ENCODE data around the gene ACBD6. TPM values are rescaled to one million over a fixed set of nuclear protein-coding genes. Genes with fewer than 3 reads are reported as not detected.

Gene ACBD6
- total RNA-seq, 2 experiments from 2014 or later: 45.6 to 46.8 TPM

DNA sequence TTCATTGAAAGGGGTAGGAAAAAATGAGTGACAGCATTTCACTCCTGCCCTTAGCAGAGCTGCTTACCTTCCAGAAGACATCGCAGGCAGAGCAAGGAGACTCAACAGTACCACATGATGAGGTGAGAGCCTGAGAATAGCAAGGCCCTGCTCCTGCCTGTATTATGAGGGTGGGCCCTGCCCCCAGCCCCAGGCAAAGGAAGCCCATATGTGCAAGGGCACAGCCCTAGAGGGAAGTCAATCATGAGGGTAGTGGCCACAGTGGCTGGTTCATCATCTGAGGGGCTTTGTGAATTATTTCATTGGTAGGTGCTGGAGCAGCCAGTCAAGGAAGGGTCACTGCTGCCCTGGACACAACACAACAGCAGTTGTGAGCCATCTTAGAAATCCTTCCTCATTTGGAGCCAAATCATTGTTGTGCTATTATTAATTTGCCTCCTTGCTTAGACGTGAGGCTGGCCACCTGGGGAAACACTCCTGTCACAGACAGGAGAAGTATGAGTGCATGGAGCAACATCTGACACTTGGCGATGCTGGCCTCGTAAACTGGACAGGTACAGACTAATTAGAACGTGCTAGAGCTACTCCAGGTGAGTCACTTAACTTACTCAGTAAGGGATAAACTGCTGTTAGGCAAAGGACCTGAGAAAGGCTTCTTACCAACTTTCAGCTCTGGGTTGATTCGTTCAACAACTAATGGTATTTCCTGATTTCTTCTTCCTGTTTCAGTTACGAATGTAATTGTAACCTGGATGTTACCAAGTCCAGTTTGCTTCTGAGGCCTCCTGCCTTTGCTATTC, 22.7 kb upstream of the ACBD6 start:
- intact Hi-C loops (cut with DNase I, micrococcal nuclease): no loop called here
- CTCF ChIA-PET: interaction anchor here (0.7 to 6.9 kb wide), 4 partner anchors 8 to 338 kb away, joined by 3 to 37 read pairs (median 6); no protein-coding TSS in a partner anchor
- no peak overlapping the region for H3K27ac Mint-ChIP-seq

DNA sequence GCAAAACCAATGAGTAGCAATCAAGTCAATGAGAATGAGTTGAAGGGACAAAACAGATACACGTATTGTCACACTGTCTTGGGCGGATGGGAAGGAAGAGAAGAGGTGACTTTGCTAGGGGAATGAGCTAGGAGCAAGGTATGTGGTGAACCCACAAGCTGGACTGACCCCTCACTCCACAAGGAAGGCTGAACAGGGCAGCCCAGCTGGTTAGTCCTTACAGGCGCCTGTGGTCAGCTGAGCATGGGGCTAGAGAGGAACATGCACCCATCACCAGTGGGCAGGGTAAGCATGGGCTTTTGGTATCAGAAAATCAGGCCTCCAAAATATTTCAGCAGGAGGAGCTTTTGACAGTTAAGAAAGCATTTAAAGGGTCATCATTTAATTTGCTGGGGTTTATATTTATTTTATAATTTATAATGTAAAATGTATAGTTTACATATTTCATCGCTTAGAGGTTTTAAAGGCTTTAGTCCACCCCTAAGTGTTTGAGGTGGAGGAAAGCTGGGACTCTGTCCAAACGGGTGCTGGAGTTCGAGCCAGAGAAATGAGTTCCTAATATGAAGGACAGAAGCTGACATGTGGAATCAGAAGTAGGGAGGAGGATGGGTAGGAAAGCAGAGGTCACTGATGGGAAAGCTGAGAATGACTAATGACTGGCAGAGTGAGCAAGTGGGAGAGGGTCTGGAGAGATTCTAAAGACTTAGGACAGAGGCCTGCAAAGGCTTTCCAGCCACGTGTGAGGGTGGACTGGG, 22.0 kb upstream of the ACBD6 start:
- no peaks in the 10 kb centered on the region for H3K36me3 Mint-ChIP-seq (ENCODE audit: low read depth)
- ATAC-seq: no peak
- H3K4me3 Mint-ChIP-seq: no peak overlapping the region
- no peak overlapping the region for H3K27ac Mint-ChIP-seq
- intact Hi-C loops (cut with DNase I, micrococcal nuclease): no loop called here
- ChIA-PET POLR2A (no interaction called here), CTCF (interaction anchor here (0.6 to 6.9 kb wide), 4 partner anchors 8 to 339 kb away, joined by 3 to 37 read pairs (median 6); no protein-coding TSS in a partner anchor)
- H3K9me3 Mint-ChIP-seq (ENCODE audit: low read depth): no peaks in the 10 kb centered on the region
- no peak for DNase-seq
- peaks cover 4% of the 10 kb centered on the region for H3K27me3 Mint-ChIP-seq
- H3K4me1 Mint-ChIP-seq: peaks cover 2% of the 10 kb centered on the region

More for the DNA sequence above, 22.7 kb upstream of the ACBD6 start:
- Mint-ChIP-seq H3K9me3 (ENCODE audit: low read depth) (no peaks in the 10 kb centered on the region), H3K4me3 (no peak overlapping the region), H3K4me1 (peaks cover 2% of the 10 kb centered on the region), H3K27me3 (peaks cover 4% of the 10 kb centered on the region), H3K36me3 (ENCODE audit: low read depth) (no peaks in the 10 kb centered on the region)
- POLR2A ChIA-PET: no interaction called here
- DNase-seq: no peak
- ATAC-seq: no peak

DNA sequence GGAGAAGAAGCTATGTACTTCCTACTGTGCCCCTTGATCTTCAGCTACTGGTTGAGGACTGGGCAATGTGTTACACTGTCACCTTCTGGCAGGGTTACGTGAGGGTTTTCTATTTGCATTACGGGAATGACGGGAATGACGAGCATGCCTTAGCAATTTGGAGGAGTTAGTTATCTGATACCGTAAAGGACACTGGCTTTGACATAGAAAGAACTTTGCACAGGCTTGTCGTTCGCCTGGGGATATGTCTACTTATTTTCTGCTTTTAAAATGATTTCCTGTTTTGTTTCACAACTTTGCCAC, 19.8 kb upstream of the ACBD6 start:
- intact Hi-C loops (cut with DNase I, micrococcal nuclease): no loop called here
- DNase-seq: no peak
- Mint-ChIP-seq H3K27ac (no peak overlapping the region), H3K4me1 (peaks cover 2% of the 10 kb centered on the region), H3K4me3 (no peak overlapping the region), H3K9me3 (ENCODE audit: low read depth) (no peaks in the 10 kb centered on the region), H3K36me3 (ENCODE audit: low read depth) (no peaks in the 10 kb centered on the region), H3K27me3 (peaks cover 4% of the 10 kb centered on the region)
- no peak for ATAC-seq
- POLR2A ChIA-PET: no interaction called here
- CTCF ChIA-PET: interaction anchor here (0.6 kb wide), 1 partner anchor 14 kb away, joined by 3 read pairs; no protein-coding TSS in a partner anchor

DNA sequence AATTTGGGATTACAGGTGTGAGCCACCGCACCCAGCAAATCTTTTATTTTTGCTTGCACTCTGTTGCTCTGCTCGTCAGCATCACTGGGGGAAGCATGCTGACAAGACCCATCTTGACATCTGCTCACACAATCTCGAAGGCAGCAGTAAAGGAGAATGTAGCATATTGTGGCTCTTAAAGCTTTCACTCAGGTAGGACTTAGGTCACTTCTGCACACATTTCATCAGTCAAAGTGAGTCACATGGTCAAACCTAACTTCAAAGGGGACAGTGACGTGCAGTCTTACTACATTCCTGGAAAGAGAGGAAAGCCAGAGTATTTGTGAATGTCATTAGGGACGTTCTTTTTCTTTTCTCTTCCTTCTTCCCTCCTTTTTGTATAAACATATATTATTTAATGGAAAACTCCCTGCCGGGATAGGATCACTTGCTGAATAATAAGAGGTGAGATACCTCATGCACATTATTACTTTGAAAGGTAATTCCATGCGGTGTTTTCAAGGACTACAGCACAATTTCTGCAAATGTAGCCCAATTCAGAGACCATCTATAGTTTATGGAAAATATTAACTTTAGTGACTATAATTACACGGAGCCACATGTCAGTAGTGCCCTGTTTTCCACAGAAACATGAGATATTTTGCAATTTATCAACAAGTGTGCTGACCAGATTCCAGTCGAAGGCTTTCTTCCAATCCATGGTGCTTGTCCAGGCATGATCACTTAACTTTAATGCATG, 19.3 kb upstream of the ACBD6 start:
- Mint-ChIP-seq H3K9me3 (ENCODE audit: low read depth) (no peaks in the 10 kb centered on the region), H3K36me3 (ENCODE audit: low read depth) (no peaks in the 10 kb centered on the region), H3K4me1 (peaks cover 2% of the 10 kb centered on the region), H3K4me3 (no peak overlapping the region), H3K27ac (no peak overlapping the region), H3K27me3 (peaks cover 4% of the 10 kb centered on the region)
- ChIA-PET POLR2A (no interaction called here), CTCF (no interaction called here)
- ATAC-seq (peak; percentile 30), DNase-seq (no peak)
- intact Hi-C loops (cut with DNase I, micrococcal nuclease): no loop called here

DNA sequence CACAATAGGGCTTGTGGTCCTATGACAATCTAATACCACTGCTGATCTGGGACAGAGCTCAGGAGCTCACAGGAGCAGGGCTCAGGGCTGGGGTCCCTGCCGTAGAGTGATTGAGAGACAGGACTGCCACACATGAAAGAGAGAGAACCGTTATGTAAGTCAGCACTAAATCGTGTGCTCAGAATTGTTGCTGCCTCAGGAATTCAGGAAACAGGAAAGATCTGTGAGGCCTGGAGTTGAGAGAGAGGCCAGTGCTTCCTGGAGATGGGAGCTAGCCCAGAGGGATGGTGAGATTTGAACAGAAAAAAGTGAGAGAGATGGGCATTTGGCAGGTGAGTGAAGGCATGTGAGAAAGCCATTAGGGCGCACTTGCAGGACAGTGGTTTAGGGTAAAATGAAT, 17.5 kb upstream of the ACBD6 start:
- ATAC-seq (no peak), DNase-seq (no peak)
- H3K9me3 Mint-ChIP-seq (ENCODE audit: low read depth): no peaks in the 10 kb centered on the region
- H3K36me3 Mint-ChIP-seq (ENCODE audit: low read depth): no peaks in the 10 kb centered on the region
- POLR2A ChIA-PET: no interaction called here
- intact Hi-C loops (cut with DNase I, micrococcal nuclease): loop anchor here (5.0 to 10.0 kb wide), 3 partner anchors 342 to 905 kb away; no protein-coding TSS in a partner anchor
- H3K27ac Mint-ChIP-seq: no peak overlapping the region
- H3K4me3 Mint-ChIP-seq: no peak overlapping the region
- CTCF ChIA-PET: interaction anchor here (1.3 to 10.4 kb wide), 2 partner anchors 52 to 343 kb away, joined by 3 to 142 read pairs; no protein-coding TSS in a partner anchor
- peaks cover 4% of the 10 kb centered on the region for H3K27me3 Mint-ChIP-seq
- no peaks in the 10 kb centered on the region for H3K4me1 Mint-ChIP-seq

DNA sequence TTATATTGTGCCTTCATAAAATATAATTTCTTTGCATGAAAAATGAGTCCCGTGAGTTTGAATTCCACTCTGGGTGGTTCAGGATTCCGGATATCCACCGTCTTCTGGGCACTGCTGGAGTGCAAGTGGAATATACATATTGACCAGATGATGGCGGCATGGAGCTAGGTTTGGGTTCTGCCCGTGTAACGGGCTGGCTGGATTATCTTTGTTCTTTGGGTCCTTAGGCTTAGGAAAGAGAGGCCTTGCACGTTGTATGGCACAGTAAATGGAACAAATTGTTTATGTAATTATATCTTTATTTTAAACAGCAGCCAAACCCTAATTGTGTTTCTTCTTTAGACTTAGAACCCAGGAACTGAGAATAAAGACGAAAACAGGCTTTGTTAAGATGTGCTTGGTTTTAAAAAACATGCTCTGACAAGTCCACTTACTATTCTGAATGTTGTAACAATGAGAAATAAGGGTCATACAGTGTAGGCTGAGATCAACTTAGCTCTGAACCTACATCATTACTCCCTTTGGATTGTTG, 13.5 kb upstream of the ACBD6 start:
- H3K9me3 Mint-ChIP-seq (ENCODE audit: low read depth): no peaks in the 10 kb centered on the region
- CTCF ChIA-PET: interaction anchor here (0.6 to 10.4 kb wide), 35 partner anchors 11 to 652 kb away, joined by 3 to 142 read pairs (median 4); partner anchors contain the start of gene ACBD6
- DNase-seq: peak; percentile 76
- no peak overlapping the region for H3K4me3 Mint-ChIP-seq
- no peak overlapping the region for H3K27ac Mint-ChIP-seq
- peaks cover 4% of the 10 kb centered on the region for H3K27me3 Mint-ChIP-seq
- POLR2A ChIA-PET: interaction anchor here (0.6 kb wide), 1 partner anchor 272 kb away, joined by 6 read pairs; no protein-coding TSS in a partner anchor
- intact Hi-C loops (cut with DNase I, micrococcal nuclease): loop anchor here (1.0 to 10.0 kb wide), 5 partner anchors 344 to 909 kb away; no protein-coding TSS in a partner anchor
- peak; percentile 100 for ATAC-seq
- no peaks in the 10 kb centered on the region for H3K4me1 Mint-ChIP-seq
- no peaks in the 10 kb centered on the region for H3K36me3 Mint-ChIP-seq (ENCODE audit: low read depth)

DNA sequence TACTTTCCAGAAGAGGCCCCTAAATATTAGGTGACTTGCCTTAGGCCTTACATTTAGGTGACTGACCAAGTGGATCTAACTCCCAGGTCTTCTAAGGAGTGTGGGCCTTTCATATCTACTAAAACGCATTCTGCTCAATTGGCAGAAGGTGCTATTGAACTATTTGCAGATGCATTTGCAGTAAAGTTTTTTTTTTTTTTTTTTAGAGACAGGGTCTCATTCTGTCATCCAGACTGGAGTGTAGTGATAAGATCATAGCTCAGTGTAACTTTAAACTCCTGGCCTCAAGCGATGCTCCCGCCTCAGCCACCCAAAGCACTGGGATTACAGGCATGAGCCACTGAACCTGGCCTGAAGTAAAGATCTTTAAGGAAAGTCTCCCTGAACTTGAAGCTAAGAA, 13.0 kb upstream of the ACBD6 start:
- ChIA-PET POLR2A (no interaction called here), CTCF (interaction anchor here (0.5 to 10.4 kb wide), 33 partner anchors 11 to 652 kb away, joined by 3 to 142 read pairs (median 4); partner anchors contain the start of gene ACBD6)
- no peak overlapping the region for H3K27ac Mint-ChIP-seq
- no peaks in the 10 kb centered on the region for H3K4me1 Mint-ChIP-seq
- no peak overlapping the region for H3K4me3 Mint-ChIP-seq
- H3K36me3 Mint-ChIP-seq (ENCODE audit: low read depth): no peaks in the 10 kb centered on the region
- H3K27me3 Mint-ChIP-seq: peaks cover 7% of the 10 kb centered on the region
- no peaks in the 10 kb centered on the region for H3K9me3 Mint-ChIP-seq (ENCODE audit: low read depth)
- no peak for DNase-seq
- ATAC-seq: no peak
- intact Hi-C loops (cut with DNase I, micrococcal nuclease): loop anchor here (5.0 to 10.0 kb wide), 3 partner anchors 347 to 909 kb away; no protein-coding TSS in a partner anchor

DNA sequence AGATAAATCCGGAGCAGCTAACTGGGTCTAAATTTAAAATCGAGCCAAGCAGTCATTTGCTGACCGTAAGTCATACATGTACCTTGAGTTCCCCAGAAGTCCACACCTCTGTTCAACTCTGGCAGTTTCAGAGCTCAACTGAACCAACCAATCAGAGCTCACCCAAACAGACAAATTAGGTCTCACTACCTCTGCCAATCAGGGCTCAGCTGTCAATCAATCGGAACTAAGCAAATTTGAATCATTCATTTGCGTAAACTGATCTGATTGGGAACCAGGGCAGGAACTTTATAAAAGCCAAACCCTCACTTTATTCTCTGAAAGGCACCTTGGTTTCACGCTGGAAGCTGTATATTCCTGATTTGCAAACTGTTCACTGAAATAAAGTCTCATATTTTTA, 11.2 kb upstream of the ACBD6 start:
- H3K27me3 Mint-ChIP-seq: peaks cover 9% of the 10 kb centered on the region
- no peaks in the 10 kb centered on the region for H3K4me1 Mint-ChIP-seq
- ChIA-PET CTCF (interaction anchor here (0.5 to 10.4 kb wide), 6 partner anchors 12 to 916 kb away, joined by 3 to 142 read pairs (median 3); no protein-coding TSS in a partner anchor), POLR2A (interaction anchor here (0.6 kb wide), 1 partner anchor 330 kb away, joined by 7 read pairs; no protein-coding TSS in a partner anchor)
- ATAC-seq: no peak
- no peak overlapping the region for H3K27ac Mint-ChIP-seq
- no peak overlapping the region for H3K4me3 Mint-ChIP-seq
- no peak for DNase-seq
- no peaks in the 10 kb centered on the region for H3K9me3 Mint-ChIP-seq (ENCODE audit: low read depth)
- no peaks in the 10 kb centered on the region for H3K36me3 Mint-ChIP-seq (ENCODE audit: low read depth)
- intact Hi-C loops (cut with DNase I, micrococcal nuclease): loop anchor here in 1 of 2 experiments (10.0 kb wide), 1 partner anchor 911 kb away; no protein-coding TSS in a partner anchor

DNA sequence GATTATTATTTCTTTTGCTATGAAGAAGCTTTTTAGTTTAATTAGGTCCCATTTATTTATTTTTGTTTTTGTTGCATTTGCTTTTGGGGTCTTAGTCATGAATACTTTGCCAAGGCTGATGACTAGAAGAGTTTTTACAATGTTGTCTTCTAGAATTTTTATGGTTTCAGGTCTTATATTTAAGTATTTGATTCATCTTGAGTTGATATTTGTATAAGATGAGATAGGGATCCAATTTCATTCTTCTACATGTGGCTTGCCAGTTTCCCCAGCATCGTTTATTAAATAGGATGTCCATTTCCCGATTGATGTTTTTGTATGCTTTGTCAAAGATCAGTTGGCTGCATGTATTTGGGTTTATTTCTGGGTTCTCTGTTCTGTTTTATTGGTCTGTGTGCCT, 8.5 kb upstream of the ACBD6 start:
- no peaks in the 10 kb centered on the region for H3K36me3 Mint-ChIP-seq (ENCODE audit: low read depth)
- no peak overlapping the region for H3K4me3 Mint-ChIP-seq
- H3K4me1 Mint-ChIP-seq: peaks cover 5% of the 10 kb centered on the region
- peaks cover 9% of the 10 kb centered on the region for H3K27me3 Mint-ChIP-seq
- CTCF ChIA-PET: interaction anchor here (10.4 kb wide), 1 partner anchor 352 kb away, joined by 142 read pairs; no protein-coding TSS in a partner anchor
- DNase-seq (no peak), ATAC-seq (no peak)
- POLR2A ChIA-PET: no interaction called here
- intact Hi-C loops (cut with DNase I, micrococcal nuclease): loop anchor here in 1 of 2 experiments (10.0 kb wide), 1 partner anchor 914 kb away; no protein-coding TSS in a partner anchor
- no peak overlapping the region for H3K27ac Mint-ChIP-seq
- H3K9me3 Mint-ChIP-seq (ENCODE audit: low read depth): no peaks in the 10 kb centered on the region

DNA sequence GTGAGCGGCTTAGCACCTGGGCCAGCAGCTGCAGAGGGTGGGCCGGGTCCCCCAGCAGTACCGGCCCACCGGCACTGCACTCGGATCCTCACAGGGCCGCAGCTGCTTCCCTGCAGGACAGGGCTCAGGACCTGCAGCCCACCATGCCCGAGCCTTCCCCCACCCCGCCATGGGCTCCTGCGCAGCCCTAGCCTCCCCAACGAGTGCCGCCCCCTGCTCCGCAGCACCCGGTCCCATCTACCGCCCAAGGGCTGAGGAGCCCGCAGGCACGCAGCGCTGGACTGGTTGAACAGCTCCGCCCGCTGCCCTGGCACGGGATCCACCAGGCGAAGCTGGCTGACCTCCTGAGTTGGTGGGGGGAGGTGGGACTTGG, 6.3 kb upstream of the ACBD6 start:
- DNase-seq: no peak
- Mint-ChIP-seq H3K9me3 (ENCODE audit: low read depth) (no peaks in the 10 kb centered on the region), H3K36me3 (ENCODE audit: low read depth) (no peaks in the 10 kb centered on the region), H3K4me1 (peaks cover 5% of the 10 kb centered on the region), H3K27me3 (peaks cover 9% of the 10 kb centered on the region), H3K27ac (no peak overlapping the region), H3K4me3 (no peak overlapping the region)
- CTCF ChIA-PET: interaction anchor here (0.7 to 1.1 kb wide), 3 partner anchors 23 to 657 kb away, joined by 3 read pairs; no protein-coding TSS in a partner anchor
- no peak for ATAC-seq
- POLR2A ChIA-PET: interaction anchor here (0.7 kb wide), 1 partner anchor 9 kb away, joined by 3 read pairs; no protein-coding TSS in a partner anchor
- intact Hi-C loops (cut with DNase I, micrococcal nuclease): loop anchor here in 1 of 2 experiments (10.0 kb wide), 3 partner anchors 126 to 576 kb away; partner anchors contain the start of genes IER5 and XPR1

All from activated CD4-positive, alpha-beta T cell treated with anti-CD3 and anti-CD28 coated beads for 36 hours (primary cell).